Activated naive CD4-positive, alpha-beta T cell treated with anti-CD3 and anti-CD28 coated beads, Interleukin-2, amount 10 ng/mL, durations not matched to agents 5 hours and 36 hours (primary cell): Measurements from ENCODE around the gene EPS8. TPM values are rescaled to one million over a fixed set of nuclear protein-coding genes. Genes with fewer than 3 reads are reported as not detected.

Experiments
- total RNA-seq, 2 experiments: library from RNA; stranded (reverse); gene quantifications; one replicate each; pipeline ENCODE4 v1.2.3, GENCODE V29; 2021

EPS8 gene
- total RNA-seq, result 1 to 10 TPM; 3.0 to 4.1 TPM

GRCh38 chr12:15789220-15790171, at the start of gene EPS8:
TSS of gene EPS8 (minus strand) at chr12:15789388. CDS start at chr12:15682951, 106,437 bp downstream.

Other genes with a start within 250 kb of the EPS8 start
- gene STRAP, start 93.0 kb upstream of the EPS8 start, total RNA-seq, result 10 to 100 TPM; 72.9 to 73.7 TPM
- 10 to 100 TPM; 23.3 to 27.1 TPM for gene DERA, start 121.9 kb upstream of the EPS8 start, total RNA-seq